Erythroblast (primary cell): ENCODE results near the gene COQ8A.
"Not testable (repeated sequence)": the region's sequence is repeated elsewhere in the genome, so short reads cannot be mapped to it uniquely, and the experiment has no call there.

ENCODE experiments used
- DNase-seq, 2 experiments: peaks; one replicate each; lab custom pipeline; 2025; lab: John Stamatoyannopoulos, UW
- GATA1 ChIP-seq: IDR thresholded peaks from 2 replicates; pipeline ENCODE4 v1.6.1; 2011; ENCODE audit warnings: low read depth, mild to moderate bottlenecking, control low read depth, low read length, moderate library complexity
- POLR2A ChIP-seq: IDR thresholded peaks from 2 replicates; pipeline ENCODE4 v1.6.1; 2011; ENCODE audit warnings: mild to moderate bottlenecking, low read length

The COQ8A gene

GRCh38 chr1:226908419-226908818 lies 31.7 kb upstream of the COQ8A start:
- no peak for DNase-seq
- no peak for TF ChIP-seq POLR2A

DNA sequence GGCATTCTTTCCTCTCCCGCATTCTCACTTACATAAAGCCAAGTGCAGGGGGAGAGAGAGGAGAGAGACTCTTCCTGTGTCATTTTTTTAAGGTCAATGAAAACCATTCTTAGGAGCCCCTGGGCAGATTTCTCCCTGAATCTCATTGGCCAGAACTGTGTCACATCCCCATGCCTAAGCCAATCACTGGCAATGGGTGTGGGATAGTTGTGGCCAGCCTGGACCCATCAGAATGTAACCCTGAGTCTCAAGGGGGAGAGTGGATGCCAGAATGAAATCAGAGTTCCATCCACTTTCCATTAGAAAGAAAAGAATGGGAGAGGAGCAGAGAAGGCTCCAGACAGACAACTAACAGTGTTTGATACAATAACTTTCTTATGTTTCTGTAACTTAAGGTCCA lies 31.2 kb upstream of the COQ8A start:
- DNase-seq, result no peak
- TF ChIP-seq POLR2A (no peak), GATA1 (no peak)

- TF ChIP-seq GATA1, result no peak
- TF ChIP-seq POLR2A, result no peak
- peak; percentile 55 to 61 for DNase-seq
Observed at GRCh38 chr1:226912587-226913176, 27.4 kb upstream of the COQ8A start.

DNA sequence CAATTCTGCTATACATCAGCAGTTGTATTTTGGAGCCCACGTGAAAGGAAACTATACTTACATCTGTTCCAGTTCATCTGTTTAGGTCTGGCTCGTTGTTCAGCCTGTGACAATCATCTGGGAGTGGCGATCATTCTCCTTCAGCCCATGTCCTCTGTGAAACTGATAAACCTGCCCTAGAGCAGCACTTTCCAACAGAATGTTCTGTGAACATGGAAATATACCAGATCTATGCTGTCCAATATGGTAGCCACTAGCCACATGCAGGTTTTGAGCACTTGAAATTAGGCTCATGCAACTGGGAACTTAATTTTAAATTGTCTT lies 24.5 kb upstream of the COQ8A start:
- no peak for TF ChIP-seq POLR2A
- no peak for TF ChIP-seq GATA1
- DNase-seq, result peak; percentile 30 to 71

DNA sequence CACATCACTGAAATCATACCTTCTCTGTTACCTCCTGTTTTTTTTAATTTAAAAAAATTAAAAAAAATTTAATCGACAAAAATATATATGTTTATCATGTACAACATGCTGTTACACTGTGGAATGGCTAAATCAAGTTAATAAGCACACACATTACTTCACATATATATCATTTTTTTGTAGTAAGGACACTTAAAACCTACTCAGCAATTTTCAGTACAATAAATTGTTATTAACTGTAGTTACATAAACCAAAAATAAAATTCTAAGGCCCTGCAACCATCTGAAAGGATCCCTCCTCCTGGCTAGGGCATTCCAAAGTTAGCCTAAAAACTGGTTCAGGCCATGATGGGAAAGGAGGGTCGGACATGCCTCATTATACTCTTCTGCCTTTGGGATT lies 23.6 kb upstream of the COQ8A start:
- TF ChIP-seq POLR2A (no peak), GATA1 (no peak)
- no peak for DNase-seq

DNA sequence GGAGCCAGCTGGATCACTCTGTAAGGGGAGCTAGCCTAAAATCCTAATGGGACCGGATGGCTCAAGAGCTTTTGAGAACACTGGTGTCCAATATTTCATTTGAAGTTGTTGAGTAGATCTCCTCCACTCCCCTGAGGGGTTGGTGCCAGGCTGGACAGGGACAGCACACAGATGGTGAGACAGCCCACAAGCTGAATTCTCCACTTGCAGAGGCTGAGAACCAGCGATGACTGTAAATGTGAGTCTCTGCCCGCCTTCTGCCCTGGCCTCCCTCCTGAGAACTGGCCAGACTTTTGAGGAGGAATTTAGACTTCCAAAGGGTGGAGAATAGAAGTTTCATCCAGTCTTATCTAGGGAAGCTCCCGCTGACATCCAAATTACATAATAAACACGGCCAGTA lies 20.5 kb upstream of the COQ8A start:
- DNase-seq, result no peak
- no peak for TF ChIP-seq POLR2A
- TF ChIP-seq GATA1, result no peak

GRCh38 chr1:226919995-226920394 lies 20.1 kb upstream of the COQ8A start:
- no peak for DNase-seq
- TF ChIP-seq POLR2A (no peak), GATA1 (no peak)

DNA sequence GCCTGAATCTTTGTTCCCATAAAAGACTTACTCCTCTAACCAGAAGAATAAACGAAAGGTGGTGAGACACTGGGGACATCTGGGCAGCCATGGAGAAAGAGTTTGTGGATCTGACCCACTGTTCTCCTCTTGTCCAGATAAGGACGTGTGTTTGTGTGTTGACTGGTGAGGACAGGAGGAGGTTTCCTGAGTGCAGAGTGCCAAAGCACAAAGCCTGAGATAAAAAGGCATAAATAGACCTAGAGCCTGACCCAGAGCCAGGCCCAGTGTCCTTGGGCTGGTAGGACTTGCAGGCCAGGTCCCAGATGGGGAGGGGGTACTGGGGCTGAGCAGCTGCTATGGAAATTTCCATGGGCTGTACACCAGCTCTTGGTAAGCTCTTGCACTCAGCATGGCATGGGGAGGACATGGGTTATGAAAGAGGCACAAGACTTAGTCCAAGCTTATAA lies 19.6 kb upstream of the COQ8A start:
- no peak for DNase-seq
- TF ChIP-seq GATA1 (no peak), POLR2A (no peak)

DNA sequence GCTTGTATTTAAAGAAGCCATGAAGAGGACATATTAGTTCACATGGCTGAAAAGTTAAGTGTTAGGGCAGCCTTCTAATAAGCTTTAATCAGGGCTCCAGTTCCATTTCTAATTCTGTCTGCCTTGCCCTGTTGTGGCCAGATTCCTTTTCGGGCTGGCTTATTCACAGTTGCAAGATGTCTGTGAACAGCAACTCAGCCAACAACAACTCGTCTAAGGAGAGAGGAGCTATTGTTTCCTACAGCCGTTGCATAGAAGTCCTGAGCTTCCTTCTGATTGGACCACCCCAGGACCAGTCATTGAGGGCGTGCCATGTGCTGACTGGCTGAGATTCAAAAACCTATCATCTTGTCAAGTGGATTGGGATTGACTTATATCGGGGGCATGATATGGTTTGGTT lies 18.6 kb upstream of the COQ8A start:
- DNase-seq, result no peak
- no peak for TF ChIP-seq GATA1

DNA sequence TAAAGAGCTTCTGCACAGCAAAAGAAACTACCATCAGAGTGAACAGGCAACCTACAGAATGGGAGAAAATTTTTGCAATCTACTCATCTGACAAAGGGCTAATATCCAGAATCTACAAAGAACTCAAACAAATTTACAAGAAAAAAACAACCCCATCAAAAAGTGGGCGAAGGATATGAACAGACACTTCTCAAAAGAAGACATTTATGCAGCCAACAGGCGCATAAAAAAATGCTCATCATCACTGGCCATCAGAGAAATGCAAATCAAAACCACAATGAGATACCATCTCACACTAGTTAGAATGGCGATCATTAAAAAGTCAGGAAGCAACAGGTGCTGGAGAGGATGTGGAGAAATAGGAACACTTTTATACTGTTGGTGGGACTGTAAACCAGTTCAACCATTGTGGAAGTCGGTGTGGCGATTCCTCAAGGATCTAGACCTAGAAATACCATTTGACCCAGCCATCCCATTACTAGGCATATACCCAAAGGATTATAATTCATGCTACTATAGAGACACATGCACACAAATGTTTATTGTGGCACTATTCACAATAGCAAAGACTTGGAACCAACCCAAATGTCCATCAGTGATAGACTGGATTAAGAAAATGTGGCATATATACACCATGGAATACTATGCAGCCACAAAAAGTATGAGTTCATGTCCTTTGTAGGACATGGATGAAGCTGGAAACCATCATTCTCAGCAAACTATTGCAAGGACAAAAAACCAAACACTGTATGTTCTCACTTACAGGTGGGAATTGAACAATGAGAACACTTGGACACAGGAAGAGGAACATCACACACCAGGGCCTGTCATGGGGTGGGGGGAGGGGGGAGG lies 10.6 kb upstream of the COQ8A start:
- not testable (repeated sequence) for DNase-seq

- no peak for TF ChIP-seq GATA1
- TF ChIP-seq POLR2A, result no peak
- no peak for DNase-seq
Observed at GRCh38 chr1:226934483-226935237, 5.4 kb upstream of the COQ8A start.

GRCh38 chr1:226937940-226938725 lies 2.0 kb upstream of the COQ8A start:
- no peak for DNase-seq
- TF ChIP-seq GATA1, result no peak
- TF ChIP-seq POLR2A, result no peak

DNA sequence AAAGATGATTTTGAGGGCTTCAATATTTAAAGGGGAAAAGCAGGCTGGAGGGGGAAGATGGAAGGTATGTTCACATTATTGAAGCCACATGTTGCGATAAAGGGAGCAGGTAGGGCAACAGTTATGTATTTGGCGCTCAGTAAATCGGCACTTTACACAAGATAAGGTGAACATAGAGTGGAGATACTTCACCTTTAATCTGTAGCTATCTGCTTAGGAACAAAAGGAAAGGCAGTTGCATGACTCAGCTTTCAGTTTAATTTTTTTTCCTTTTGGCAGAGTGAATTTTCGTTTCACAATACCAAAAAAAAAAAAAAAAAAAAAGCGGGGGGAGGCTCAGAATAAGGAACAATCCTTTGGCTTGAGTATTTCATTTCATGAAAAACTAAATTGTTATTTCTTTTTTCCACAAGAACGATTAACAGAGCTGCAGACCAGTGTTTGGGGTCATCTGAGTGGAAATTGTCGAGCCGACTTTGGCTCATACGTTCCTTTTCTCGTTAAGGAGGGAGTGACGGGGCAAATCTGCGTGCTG lies 1.1 kb upstream of the COQ8A start:
- peak; percentile 79 to 84 for DNase-seq
- TF ChIP-seq GATA1, result no peak
- no peak for TF ChIP-seq POLR2A
